GM13977 (cell line): ENCODE measurements around the gene FCHSD1.
A peak's percentile ranks its signal among the peaks of the same experiment; 100 is the strongest.

Experiments used
- DNase-seq: peaks from one replicate; pipeline ENCODE4 v3.0.0; 2012; ENCODE audit warnings: low spot score
- CTCF ChIP-seq: IDR thresholded peaks from 2 replicates; pipeline ENCODE4 v1.5.1; 2012; ENCODE audit warnings: mild to moderate bottlenecking, control low read depth; ENCODE audit not compliant: insufficient read depth; ENCODE audit errors: extremely low read depth, missing control alignments
- in situ Hi-C: fragments of 300-500 bp; cut with MboI; formaldehyde crosslinking; loops from one replicate; pipeline ENCODE4 v1.12.0; 2022; ENCODE audit warnings: low sequenced_read_pairs, low pct_unique_long_range_greater_than_20kb, mixed read lengths, inconsistent platforms; ENCODE audit not compliant: unreplicated experiment

Gene FCHSD1

GRCh38 chr5:141647851-141648250, 3.4 kb downstream of the FCHSD1 start:
- DNase-seq: no peak
- in situ Hi-C loops: no loop called here
- no peak for TF ChIP-seq CTCF

GRCh38 chr5:141647242-141647641, 4.0 kb downstream of the FCHSD1 start:
- no peak for TF ChIP-seq CTCF
- no peak for DNase-seq
- in situ Hi-C loops: no loop called here

GRCh38 chr5:141646026-141646425, 5.2 kb downstream of the FCHSD1 start:
- in situ Hi-C loops: no loop called here
- no peak for DNase-seq

GRCh38 chr5:141641634-141642267, 9.5 kb downstream of the FCHSD1 start:
- in situ Hi-C loops: no loop called here
- TF ChIP-seq CTCF: no peak
- DNase-seq: peak; percentile 72

More at GRCh38 chr5:141646026-141646425, 5.2 kb downstream of the FCHSD1 start:
- no peak for TF ChIP-seq CTCF

- no peak for TF ChIP-seq CTCF
- in situ Hi-C loops: no loop called here
- DNase-seq: no peak
Measured at GRCh38 chr5:141640698-141641097, 10.5 kb downstream of the FCHSD1 start.

GRCh38 chr5:141640051-141640415, 11.2 kb downstream of the FCHSD1 start:
- no peak for DNase-seq
- in situ Hi-C loops: no loop called here
- no peak for TF ChIP-seq CTCF
